ENCODE results near the gene ELMO2.

Gene ELMO2

GRCh38 chr20:46365487-46366220 lies 40.8 kb downstream of the ELMO2 start:
- DNase-seq = no peak

DNA sequence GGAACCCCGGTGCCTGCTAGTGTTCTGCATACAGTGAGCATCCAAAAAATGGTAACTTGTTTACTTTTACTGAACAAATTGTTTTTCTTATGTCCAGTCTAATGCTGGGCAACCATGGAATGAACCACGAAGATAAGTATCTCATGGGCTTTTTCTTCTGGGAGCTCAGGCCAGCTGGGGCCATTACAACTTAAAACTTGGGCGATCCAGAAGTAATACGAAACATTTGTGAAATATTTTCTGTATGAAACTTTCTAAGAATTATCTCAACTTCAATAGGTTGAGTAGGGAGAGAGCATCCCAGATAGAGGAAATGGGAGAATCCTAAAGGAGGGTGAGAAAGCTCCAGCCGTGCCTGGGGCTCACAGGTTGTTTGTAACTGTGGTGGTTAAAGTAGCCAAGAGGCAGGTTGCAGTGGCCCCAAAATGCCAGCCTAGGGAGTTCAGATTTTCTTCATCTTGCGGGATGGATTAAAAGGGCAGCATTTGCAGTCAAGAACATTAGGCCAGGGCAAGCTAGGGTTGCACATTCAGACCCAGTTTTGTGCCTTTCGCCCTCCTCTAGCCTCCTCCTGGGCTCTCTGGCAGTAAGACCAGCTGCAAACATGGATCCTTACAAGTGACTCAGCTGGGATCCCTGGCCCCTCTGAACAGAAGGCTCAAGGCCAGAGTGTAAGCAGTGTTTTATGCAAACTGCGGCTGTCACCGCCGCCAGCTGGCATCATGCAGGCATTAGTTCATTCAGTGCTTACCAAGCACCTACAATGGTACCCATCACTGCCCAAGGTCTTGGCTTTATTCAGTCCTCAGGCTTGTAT lies 41.5 kb downstream of the ELMO2 start:
- no peak for DNase-seq

- peak; percentile 53 to 74 for DNase-seq
Measured at GRCh38 chr20:46363874-46364669, 42.3 kb downstream of the ELMO2 start.

- no peak for DNase-seq
Measured at GRCh38 chr20:46362921-46363867, 43.2 kb downstream of the ELMO2 start.

DNA sequence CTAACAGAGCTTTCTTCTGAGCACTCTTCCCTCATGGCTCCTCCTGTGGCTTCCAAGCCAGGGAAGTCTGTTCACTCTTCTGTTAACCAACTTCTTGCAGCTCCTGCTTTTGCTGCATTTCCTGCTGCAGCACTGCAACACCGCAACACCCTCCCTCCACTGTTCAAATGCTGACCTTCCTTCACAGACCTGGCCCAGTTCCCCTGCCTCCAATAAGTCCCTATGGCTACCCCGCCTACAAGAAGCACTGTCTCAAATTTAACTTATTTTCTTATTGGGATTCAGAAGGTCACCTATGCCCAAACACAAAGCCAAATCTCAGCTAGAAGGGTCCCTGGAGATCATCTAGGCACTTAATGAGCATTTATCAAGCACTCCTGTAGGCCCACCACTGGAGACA lies 44.6 kb downstream of the ELMO2 start:
- no peak for DNase-seq

DNA sequence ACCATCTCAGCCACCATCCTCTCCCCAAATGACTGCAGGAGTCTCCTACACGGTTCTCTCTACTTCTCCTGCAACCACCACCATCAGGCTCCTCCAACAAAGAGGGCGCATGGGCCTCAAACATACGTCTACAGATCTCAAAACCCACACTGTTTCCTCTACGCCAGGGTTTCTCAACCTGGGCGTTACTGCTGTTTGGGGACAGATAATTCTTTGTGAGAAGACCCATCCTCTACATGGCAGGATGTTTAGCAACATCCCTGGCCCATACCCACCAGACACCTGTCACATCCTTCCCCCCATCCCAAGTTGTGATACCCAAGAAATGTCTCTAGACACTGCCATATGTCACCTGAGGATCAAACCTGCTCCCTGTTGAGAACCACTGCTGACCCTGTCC lies 45.0 kb downstream of the ELMO2 start:
- DNase-seq = no peak

DNA sequence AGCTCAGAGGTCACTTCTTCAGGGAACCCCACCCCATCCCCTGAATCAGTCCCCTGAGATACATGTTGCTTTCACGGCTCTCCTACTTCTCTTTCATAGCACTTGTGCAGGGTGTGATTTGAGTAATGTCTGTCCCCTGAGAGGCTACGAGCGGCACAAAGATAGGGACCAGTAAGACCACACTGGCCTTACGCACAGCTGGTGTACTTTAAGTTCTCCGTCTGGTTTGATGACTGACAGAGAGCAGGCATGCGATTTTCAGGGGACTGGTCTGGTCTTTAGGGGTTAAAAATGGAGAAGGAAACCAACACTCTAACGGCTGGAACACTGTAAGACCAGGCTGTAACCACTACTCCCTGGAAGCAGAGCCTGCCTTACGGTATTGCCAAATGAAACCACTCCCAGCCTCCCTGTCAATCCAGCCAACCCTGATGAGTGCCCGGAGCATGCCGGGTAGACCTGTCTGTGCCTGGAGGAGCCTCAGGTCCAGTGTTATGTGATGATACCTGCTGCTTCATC lies 47.1 kb downstream of the ELMO2 start:
- peak; percentile 14 to 52 for DNase-seq

DNA sequence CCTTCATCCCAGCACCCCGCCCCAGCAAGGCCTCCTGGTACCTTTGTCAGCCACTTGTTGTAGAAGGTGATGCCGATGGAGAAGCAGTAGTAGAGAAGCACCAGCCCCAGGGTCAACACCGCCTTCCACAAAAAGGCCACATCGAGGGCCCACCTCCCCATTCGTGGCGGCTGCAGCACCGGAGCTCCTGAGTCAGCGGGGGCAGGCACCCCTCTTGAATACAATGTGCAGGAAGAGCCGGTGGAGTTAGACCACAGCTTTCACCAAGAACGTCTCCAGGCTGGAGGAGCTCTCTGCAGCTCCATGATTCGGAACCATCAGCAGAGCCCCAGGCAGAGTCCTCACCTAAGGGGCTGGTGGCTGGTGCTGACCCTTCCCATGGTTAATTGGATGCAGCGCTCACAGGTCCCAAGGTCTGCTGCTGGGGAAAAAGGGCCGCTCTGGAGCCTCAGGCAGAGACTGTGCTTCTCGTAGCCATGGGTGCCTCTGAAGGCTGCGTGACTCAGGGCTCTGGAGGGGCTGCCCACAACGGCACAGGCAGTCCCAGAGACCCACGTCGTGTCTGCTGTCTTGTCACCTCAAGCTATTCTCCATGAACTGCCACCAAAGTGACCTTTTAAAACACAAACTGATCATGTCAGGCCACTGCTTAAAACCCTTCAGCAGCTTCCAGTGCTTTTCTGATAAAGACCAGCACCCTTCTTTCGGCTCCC lies 47.9 kb downstream of the ELMO2 start:
- no peak for DNase-seq

DNA sequence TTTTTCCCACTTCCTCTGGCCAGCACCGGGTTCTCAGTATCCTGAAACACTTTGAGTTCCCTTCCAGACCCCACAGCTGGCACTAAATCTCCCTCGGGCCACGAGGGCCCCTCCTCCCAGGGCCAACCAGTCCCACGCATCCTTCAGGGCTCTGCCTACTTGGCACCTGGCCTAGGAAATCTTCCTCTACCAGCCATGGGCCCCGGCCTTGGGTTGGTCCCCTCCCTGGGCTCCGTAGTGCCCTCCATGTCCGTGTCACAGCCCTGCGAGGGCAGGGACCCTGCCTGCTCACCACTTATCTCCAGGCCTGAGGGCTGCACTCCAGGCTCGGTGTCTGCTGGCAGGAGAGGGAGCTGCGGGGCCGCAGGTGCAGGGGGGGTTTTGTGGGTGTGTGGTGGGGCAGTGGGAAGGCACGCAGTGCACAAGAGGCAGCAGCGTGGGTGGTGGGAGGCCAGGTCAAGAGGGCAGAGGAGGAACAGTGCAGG lies 49.3 kb downstream of the ELMO2 start:
- no peak for DNase-seq

GRCh38 chr20:46356195-46357029 lies 50.0 kb downstream of the ELMO2 start:
- DNase-seq = no peak

- no peak for DNase-seq
Measured at GRCh38 chr20:46355778-46356177, 50.6 kb downstream of the ELMO2 start.

DNA sequence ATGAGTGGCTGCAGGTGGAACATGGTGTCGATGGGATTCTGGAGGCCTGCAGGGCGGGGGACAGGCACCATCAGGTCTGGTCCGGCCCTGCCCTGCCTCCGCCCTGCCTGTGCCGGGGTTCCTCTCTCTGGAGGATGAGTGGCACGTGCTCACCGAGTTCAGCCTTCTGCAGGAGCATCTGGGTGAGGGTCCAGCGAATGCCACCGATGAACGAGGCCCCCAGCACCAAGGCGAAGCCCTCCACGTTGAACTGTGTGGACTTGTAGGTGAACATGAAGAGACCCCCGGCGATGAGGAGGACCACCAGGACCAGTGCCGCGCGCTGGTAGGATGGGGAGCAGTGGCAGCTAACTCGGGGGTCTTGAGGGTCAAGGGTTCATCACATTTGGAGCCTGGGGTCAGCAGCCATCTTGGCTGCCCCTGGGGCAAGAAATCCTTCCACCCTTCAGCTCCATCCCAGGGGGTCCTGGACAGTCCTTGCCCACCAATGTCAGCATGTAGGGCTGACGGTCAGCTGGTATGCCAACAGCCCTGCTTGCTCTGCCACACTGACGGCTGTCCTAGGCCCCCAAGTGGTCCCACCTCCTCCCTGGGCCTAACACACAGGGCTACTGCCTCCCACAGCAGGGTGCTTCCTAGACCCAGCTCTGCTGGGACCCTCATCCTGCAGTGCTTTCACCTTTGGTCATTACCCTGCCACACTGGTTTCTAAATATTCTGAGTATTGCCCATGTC lies 51.3 kb downstream of the ELMO2 start:
- no peak for DNase-seq

DNA sequence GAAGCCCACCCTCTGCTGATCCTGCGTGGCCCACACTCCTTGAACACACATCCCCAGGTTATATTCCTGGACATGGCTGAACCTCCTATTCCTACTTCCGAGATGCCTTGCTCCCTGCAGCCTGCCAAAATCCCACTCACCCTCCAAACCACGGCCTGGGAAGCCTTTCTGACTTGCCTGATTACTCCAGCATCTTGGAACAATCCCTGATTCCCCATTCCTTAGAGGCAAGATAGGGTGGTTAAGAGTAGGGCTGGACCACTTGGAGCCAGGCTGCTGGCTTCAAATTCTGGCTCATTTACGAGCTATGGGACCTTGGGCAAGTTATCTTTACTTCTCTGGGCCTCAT lies 52.2 kb downstream of the ELMO2 start:
- DNase-seq = no peak

DNA sequence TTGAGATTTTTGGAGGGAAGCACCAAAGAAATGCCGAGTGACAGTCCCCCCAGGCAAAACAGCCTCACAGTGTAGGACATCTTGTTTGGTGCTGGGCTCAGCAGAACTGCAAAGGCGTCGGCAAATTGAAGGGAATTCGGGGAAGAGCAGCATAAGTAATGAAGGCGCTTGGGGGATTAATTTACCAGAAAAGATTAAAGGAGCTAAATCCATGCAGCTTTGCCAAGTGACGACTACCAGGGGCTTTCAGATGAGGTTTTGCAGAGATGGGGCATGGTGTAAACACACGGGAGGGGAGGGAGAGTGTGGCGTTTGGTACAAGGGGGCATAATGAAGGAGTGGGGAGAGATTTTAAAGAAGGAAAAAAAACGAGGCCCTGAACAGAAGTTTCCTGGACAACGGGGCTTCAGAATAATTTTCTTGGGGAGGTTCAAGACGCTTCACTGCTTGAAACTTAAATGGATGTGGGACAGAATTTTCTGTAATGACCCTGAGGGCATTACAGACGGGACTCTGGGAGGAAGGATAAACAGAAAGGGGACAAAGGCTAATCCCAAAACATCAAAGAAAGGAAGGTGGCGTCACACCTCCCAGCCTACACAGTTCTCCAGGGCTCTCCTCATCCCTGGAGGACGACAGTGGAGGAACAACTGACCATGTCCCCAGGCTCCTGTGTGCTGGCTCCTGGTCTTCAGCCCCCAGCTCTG lies 52.8 kb downstream of the ELMO2 start:
- DNase-seq = no peak

DNA sequence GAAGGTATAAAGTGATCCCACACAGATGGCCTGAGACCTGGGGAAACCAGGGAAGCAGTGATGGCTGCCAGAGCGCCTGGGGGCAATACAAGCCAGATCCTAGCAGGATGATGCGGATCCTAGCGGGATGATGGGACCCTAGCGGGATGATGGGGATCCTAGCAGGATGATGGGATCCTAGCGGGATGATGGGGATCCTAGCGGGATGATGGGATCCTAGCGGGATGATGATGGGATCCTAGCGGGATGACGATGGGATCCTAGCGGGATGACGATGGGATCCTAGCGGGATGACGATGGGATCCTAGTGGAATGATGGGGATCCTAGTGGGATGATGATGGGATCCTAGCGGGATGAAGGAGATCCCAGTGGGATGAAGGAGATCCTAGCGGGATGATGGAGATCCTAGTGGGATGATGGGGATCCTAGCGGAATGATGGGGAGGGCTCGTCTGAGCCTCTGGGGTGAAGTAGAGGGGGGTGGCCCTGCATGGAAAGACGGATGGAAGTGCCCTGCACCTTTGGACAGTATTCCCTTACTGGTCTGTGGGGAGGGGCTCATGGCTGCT lies 54.0 kb downstream of the ELMO2 start:
- no peak for DNase-seq

- no peak for DNase-seq
Measured at GRCh38 chr20:46351357-46352058, 54.9 kb downstream of the ELMO2 start.

DNA sequence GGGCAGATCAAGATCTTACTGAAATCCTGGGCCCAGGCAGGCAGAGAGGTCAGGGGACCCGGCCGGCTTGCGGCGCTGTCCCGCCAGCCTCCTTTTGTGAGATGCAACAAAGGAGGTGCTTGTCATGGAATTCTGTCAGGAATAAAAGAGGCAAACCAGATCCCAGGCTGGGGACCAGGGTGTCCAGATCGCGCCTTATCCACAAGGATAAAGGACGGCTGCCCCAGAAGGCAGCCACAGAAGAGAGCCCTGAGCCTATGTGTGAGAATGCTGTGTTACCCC lies 55.5 kb downstream of the ELMO2 start:
- DNase-seq = no peak
